Central memory CD4-positive, alpha-beta T cell (primary cell): ENCODE results near the gene DR1.

Experiments
- DNase-seq: peaks from one replicate; pipeline ENCODE4 v3.0.0; 2022

DR1 gene

DNA sequence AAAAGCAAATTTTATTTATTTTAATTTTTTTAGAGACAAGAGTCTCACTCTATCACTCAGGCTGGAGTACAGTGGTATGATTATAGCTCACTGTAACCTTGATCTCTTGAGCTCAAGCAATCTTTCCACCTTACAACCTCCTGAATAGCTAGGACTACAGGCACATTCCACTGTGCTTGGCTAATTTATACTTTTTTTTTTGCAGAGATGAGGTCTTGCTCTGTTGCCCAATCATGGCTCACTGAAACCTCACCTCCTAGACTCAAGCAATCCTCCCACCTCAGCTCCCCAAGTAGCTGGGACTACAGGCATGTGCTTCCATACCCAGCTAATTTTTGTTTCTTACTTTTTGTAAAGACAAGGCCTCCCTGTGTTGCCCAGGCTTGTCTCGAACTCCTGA, 49.5 kb downstream of the DR1 start:
- DNase-seq, result no peak

DNA sequence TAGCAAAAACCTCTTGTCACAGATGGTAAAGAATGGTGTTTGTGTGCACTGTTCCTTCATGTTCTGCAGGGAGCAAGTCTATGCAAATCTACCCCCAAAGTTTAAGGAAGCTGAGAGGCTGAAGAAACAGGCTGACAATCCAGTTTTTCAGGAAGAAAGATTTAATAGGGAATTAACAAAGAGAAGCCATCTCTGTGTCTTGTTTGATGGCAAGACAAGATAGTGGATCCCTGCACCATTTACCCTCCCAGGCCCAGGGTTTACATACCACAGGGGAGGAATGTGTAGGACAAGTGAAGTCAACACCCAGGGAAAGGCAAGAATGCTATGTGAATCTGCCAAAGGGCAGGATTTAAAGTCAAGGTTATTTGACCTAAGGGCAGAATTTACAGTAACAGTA, 54.1 kb downstream of the DR1 start:
- DNase-seq, result no peak

DNA sequence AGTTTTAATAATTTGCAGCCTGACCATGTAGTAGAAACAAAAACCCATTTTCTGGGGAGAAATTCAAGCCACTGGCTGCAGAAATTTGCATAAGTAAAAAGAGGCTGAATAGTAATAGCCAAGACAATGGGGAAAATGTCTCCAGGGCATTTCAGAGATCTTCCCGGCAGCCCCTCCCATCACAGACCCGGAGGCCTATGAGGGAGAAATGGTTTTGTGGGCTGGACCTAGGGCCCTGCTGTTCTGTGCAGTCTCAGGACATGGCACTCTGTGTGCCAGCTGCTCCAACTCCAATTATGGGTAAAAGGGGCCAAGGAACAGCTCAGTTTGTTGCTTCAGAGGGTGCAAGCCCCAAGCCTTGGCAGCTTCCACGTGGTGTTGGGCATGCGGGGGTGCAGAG, 62.5 kb downstream of the DR1 start:
- DNase-seq, result no peak

DNA sequence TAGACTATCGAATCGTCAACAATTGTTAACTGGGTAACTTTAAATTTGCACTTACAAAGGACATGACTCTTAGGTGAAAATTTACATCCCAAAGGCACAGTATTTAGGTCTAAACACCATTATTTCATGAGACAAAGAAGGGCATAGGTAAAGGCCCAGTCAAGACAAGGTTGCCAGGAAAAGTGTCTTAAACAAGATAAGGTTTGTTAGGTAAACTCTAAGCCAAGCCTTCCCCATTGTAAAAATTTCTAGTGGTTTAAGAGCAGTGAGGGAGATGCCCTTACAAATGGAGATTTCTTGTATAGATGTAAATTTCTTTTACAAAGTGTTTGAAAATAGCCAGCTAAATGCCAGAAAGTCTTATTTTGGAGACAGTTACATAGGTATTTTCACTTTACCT, 65.3 kb downstream of the DR1 start:
- no peak for DNase-seq

DNA sequence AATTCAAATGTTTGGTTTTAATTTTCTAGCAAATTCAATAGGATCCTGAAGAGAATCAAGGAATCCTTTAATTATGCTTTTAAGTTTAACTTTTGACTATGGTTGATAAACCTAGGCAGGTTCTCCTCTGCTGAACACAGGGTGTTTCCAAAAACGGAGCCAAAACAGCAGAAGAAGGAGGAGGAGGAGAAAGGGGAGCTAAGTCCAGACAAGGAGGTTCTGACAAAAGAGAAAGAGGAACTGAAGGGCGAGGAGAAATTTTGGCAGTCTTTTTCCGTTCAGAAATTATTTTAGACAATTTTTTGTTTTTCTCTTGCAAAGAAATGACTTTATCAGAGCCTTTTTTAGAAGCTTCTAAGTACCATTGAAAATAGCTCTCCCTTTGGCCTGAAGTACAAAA, 69.0 kb downstream of the DR1 start:
- DNase-seq, result no peak

DNA sequence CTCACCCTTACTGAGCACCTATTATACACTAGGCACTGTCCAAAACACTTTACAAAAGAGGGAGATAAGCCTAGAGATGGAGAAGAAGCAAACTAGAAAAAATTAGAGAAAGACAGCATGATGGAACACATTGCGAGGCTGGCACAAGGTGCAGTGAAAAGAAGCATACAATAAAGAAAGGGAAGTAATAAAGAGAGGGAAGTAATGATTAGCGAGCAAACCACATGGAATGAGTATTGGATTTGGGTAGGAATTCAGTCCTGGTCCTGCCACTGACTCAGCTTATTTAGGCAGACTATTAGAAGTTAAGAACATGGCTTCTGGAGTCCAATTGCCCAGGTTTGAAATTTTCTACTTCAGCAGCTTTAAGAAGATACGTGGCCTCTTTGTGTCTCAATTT, 69.6 kb downstream of the DR1 start:
- DNase-seq, result no peak

DNA sequence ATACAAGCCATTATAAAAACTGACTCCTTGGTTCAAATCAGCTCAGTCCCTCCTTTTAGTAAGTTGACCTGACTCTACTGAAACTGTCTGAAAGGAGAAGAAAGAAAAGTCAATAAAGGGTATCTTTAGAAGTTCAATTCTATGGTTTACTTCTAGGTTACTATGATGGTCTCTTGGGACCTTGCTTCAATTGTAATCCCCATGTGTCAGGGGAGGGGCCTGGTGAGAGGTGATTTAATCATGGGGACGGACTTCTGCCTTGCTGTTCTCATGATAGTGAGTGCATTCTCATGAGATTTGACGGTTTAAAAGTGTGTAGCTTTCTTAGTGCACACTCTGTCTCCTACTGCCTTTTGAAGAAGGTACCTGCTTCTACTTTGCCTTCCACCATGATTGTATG, 70.5 kb downstream of the DR1 start:
- DNase-seq, result no peak
